Raji (cell line): ENCODE measurements around the gene LRRC28.

Experiments used
- POLR2A ChIP-seq: IDR thresholded peaks from 2 replicates; pipeline ENCODE4 v1.6.1; 2011; ENCODE audit warnings: low read depth, low read length, control low read depth; ENCODE audit not compliant: insufficient read depth

Gene LRRC28

GRCh38 chr15:99371180-99372103 lies 120.2 kb downstream of the LRRC28 start:
- no peak for TF ChIP-seq POLR2A

- TF ChIP-seq POLR2A, result no peak
These were observed 133.9 kb downstream of the LRRC28 start for GRCh38 chr15:99385005-99385669.

GRCh38 chr15:99385865-99386264 lies 134.6 kb downstream of the LRRC28 start:
- TF ChIP-seq POLR2A, result no peak

- no peak for TF ChIP-seq POLR2A
These were observed 135.1 kb downstream of the LRRC28 start for GRCh38 chr15:99386391-99386790.

GRCh38 chr15:99387421-99388168 lies 136.3 kb downstream of the LRRC28 start:
- TF ChIP-seq POLR2A, result no peak

- no peak for TF ChIP-seq POLR2A
These were observed 139.4 kb downstream of the LRRC28 start for GRCh38 chr15:99390667-99391066.

GRCh38 chr15:99393641-99394040 lies 142.4 kb downstream of the LRRC28 start:
- no peak for TF ChIP-seq POLR2A

GRCh38 chr15:99396375-99396774 lies 145.1 kb downstream of the LRRC28 start:
- no peak for TF ChIP-seq POLR2A

GRCh38 chr15:99399061-99399460 lies 147.8 kb downstream of the LRRC28 start:
- no peak for TF ChIP-seq POLR2A

- TF ChIP-seq POLR2A, result no peak
These were observed 148.3 kb downstream of the LRRC28 start for GRCh38 chr15:99399618-99400017.

GRCh38 chr15:99402014-99402729 lies 150.9 kb downstream of the LRRC28 start:
- no peak for TF ChIP-seq POLR2A

GRCh38 chr15:99403597-99403996 lies 152.3 kb downstream of the LRRC28 start:
- TF ChIP-seq POLR2A, result no peak

GRCh38 chr15:99404454-99404853 lies 153.2 kb downstream of the LRRC28 start:
- TF ChIP-seq POLR2A, result no peak

- TF ChIP-seq POLR2A, result no peak
These were observed 154.8 kb downstream of the LRRC28 start for GRCh38 chr15:99406120-99406519.
